KOPT-K1 (cell line): ENCODE results near the gene VWC2.

Source experiments
- H3K27ac ChIP-seq: fragments of 200-600 bp; sonication (generic); 2 replicates; pipeline ENCODE4 v1.5.1; 2016; ENCODE audit warnings: antibody characterized with exemption, mild to moderate bottlenecking, low read depth, low read length; ENCODE audit not compliant: poor library complexity, severe bottlenecking
- H3K36me3 ChIP-seq: fragments of 200-600 bp; sonication (generic); 2 replicates; pipeline ENCODE4 v1.5.1; 2017; ENCODE audit warnings: antibody characterized with exemption, mild to moderate bottlenecking, low read length, moderate library complexity; ENCODE audit not compliant: insufficient read depth
- H3K9me3 ChIP-seq: fragments of 200-600 bp; sonication (generic); 2 replicates; pipeline ENCODE4 v1.5.1; 2017; ENCODE audit warnings: antibody characterized with exemption, low read length, mild to moderate bottlenecking; ENCODE audit not compliant: insufficient read depth, poor library complexity, severe bottlenecking

The VWC2 gene

DNA sequence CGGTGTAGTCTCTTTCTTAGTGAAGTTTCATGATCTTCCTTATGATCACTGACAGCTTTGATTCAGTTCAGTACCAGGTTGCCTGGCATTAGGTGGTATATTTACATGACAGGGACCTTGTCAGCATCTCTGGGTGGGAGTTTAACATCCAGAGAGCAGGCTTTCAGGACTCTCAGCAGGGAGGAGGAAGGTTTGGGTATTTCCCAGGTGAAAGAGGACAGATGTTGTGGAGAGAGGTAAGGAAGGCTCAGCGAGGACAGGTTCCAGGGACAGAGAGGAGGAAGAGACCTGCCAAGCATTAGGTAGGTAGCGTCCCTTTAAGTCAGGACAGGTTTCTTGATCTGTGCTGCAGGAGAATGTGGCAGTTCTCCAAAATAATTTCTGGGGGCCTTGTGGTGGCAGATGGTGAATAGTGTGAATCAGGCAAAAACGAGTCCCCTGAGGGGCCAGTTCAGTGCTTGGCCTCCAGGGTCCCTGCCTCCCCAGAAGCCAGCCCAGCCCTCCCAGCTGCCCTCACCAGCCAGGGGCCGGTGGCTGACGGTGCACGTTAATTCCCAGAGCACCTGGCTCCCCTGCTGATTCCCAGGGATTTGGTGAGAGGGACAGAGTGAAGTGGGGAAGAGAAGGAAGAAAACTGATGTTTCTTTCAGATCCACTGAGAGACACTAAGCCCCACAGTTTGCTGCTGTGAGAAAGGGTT lies 82.0 kb downstream of the VWC2 start:
- Histone ChIP-seq H3K27ac (no peak overlapping the region), H3K36me3 (no peaks in the 10 kb centered on the region), H3K9me3 (no peaks in the 10 kb centered on the region)

DNA sequence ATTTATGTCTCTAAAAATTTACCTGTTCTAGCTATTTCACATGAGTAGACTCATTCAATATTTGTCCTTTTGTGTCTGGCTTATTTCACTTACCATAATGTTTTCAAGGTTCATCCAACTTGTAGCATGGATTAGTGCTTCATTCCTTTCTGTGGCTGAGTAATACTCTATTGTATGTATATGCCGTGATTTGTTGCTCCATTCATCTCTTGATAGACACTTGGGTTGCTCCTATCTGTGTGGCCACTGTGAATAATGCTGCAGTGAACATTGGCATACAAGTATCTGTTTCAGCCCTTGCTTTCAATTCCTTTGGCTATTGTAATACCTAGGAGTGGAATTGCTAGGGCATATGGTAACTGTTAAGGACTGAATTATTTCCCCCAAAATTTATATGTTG lies 86.9 kb downstream of the VWC2 start:
- no peaks in the 10 kb centered on the region for H3K9me3 ChIP-seq
- no peaks in the 10 kb centered on the region for H3K36me3 ChIP-seq
- no peak overlapping the region for H3K27ac ChIP-seq

DNA sequence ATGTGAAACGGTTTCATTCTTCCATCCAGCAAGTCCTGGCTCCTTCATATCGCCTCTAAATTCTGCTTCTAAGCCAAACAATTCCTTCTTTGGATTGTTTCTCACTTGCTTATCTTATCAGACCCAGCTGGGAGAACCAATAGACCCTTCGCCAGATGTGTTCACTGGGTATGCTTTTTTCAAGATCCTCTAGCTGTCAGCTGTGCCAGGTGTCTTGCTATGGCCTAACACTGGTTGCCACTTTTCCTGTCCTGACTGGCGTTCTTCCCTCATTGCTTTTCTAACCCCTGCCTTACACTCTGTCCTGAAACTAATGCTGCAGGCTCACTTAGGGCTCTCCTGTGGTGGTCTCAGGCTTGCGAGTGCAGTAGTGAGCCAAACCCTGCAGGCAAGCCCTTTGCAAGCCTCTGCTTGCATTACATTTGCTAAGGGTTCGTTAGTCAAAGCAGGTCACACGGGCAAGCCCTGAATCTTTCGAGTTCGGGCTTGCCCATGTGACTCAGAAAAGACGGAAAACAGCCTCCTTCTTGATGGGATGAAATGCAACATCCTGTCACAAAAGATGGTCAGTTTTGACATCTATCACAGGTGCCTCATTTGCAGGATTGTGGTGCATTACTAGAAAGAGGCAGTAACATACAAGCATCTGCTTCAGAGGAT lies 92.8 kb downstream of the VWC2 start:
- H3K36me3 ChIP-seq = no peaks in the 10 kb centered on the region
- no peaks in the 10 kb centered on the region for H3K9me3 ChIP-seq
- no peak overlapping the region for H3K27ac ChIP-seq

DNA sequence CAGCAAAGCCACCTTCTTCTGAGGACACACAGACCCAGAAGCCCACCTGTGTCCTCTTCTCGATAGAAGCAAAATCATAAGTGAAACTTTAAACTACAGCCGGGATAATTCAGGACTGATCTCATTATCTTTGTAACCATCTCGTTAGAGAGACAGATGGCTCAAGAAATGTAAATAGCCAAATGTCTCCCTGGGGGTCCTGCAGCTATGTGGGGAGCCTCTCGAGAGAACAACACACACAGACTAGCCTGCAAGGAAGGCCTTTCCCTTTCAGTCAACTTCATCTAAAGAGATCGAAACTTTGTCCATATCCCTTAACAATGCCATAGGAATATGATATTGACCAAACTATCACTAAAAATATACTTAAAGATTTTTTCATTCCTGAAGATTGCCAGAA lies 93.5 kb downstream of the VWC2 start:
- H3K27ac ChIP-seq = no peak overlapping the region
- no peaks in the 10 kb centered on the region for H3K36me3 ChIP-seq
- no peaks in the 10 kb centered on the region for H3K9me3 ChIP-seq

DNA sequence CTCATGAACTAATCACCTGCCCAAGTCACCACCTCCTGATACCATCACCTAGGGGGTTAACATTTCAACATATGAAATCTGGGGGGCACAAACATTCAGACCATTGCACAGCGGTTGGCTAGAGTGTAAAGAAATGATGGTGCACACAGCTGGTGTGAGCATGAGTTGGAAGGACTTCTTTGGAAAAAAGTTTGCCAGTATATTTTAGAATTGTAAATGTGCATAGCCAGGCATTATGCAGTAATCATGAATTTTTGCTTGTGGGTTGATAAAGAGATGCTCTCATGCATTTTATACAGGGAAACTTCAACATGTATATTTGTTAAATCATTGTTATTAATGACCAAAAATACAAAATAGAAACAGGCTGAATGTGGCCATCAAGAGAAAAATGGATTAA lies 100.0 kb downstream of the VWC2 start:
- Histone ChIP-seq H3K27ac (no peak overlapping the region), H3K9me3 (no peaks in the 10 kb centered on the region), H3K36me3 (no peaks in the 10 kb centered on the region)

DNA sequence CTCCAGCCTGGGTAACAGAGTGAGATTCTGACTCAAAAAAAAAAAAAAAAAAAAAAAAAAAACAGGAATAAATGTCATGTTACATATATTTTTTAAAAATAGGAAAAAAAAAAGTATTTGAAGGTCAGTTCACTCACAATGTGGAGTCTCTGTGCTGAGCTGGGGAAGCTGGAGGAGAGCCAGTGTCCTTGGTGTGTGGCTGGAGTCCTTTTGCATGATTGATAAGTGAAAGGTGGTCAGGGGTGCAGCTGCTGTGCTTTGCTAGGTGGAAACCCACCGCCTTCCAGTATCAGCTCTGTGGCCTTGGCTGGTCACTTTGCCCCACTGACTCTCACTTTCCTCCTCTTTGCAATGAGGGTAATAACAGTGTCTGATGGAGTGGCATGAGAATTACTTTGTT lies 101.9 kb downstream of the VWC2 start:
- H3K36me3 ChIP-seq = no peaks in the 10 kb centered on the region
- H3K27ac ChIP-seq = no peak overlapping the region
- H3K9me3 ChIP-seq = no peaks in the 10 kb centered on the region

DNA sequence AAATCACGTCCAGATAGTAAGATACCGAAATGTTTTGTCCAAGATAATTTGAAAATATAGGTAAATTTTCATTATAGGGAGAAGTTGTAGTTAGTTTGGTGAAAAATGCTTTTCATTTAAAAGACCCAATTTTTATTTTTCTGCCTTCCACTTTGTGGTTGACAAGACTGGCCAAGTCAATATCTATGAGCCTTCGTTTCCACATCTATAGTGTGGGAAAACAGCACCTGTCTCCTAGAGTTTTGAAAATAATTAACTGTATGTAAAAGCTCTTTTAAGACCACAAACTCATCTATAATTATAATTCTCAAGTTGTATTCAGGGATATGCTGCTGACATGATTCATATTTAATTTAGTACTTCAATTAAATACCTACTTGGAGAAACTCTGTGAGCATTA lies 102.8 kb downstream of the VWC2 start:
- Histone ChIP-seq H3K27ac (no peak overlapping the region), H3K36me3 (no peaks in the 10 kb centered on the region), H3K9me3 (no peaks in the 10 kb centered on the region)

DNA sequence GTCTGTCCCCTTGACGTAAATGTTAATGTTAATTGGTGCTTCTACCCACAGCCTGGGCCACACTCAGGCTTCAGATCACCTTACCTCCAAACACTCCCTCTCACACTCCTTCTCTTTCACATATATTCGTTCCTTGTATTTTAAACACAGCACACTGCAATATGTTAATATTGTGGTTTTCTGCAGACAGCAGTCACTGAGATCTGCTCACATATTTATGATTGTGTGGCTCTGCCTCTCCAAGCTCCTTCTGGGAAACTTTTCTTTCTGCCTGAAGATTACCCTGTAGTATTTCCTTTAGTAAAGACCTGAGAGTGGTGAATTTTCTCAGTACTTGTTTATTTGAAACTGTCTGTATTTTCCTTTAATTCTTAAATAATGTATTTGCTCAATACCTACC lies 104.7 kb downstream of the VWC2 start:
- Histone ChIP-seq H3K27ac (no peak overlapping the region), H3K9me3 (no peaks in the 10 kb centered on the region), H3K36me3 (no peaks in the 10 kb centered on the region)

DNA sequence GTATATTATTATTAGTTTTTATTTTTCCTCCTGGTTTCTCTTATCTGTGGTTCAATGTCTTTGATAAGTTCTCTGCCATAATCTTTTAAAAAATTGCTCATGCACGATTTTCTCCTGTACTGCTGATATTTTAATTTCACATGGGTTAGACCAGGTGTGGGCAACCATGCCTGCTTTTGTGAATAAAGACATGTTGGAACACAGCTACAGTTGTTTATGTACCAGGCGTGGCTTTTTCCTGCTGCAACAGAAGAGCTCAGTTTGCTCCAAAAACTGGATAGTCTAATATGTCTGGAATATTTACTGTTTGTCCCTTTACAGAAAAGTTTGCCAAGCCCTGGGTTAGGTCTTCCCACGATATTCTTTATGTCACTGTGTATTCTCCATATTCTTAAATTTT lies 105.2 kb downstream of the VWC2 start:
- H3K36me3 ChIP-seq = no peaks in the 10 kb centered on the region
- no peak overlapping the region for H3K27ac ChIP-seq
- H3K9me3 ChIP-seq = peaks cover under 1% of the 10 kb centered on the region

DNA sequence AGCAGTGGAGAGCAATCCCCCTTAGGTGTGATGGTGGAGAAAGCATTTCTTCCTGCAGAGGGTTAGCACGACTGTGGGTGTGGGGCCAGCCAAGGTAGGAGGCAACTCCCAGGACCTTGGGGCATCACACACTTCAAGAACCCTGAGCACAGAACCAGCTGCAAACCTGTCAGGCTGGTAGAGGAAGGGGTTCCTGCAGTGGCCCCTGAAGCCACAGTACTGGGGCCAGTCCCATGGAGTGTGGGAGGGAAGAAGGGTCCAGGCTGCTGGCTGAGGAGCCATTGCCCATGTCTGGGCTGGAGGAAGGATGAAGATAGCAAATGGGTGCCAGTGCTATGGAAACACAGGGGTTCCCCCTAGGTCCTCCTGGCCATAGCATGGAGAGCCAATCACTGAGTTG lies 110.5 kb downstream of the VWC2 start:
- Histone ChIP-seq H3K27ac (no peak overlapping the region), H3K9me3 (peaks cover 10% of the 10 kb centered on the region), H3K36me3 (no peaks in the 10 kb centered on the region)

DNA sequence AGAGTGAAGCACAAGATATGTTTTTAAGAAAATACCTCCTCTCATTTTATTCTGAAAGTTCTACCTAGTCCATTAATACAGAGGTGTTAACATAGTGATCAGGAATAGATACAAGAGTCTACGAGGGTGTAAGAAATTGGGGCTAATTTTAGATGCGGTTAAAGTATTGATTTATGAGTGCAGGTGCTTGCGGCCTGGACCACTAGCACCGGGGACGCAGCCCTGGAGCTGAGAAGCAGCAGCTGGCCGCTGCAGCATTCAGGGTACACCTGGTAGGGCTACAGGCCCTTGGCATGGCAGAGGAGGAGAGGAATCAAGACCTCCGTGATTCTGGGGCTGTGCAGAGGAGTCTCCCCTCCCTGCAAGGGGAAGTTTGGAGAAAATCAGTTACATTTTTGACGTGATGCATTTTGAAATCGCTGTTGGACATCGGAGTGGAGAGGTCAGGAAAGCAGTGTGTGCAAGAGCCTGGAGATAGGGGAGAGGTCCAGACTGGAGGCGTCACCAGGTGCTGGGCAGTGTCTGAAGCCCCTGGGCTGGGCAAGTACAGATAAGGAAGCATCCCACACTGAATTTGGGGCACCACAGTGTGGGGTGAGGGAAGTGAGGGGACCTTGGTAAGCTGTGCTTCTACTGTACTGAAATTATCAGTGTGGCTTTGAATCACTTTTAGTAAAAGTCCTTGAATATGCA lies 112.3 kb downstream of the VWC2 start:
- no peak overlapping the region for H3K27ac ChIP-seq
- no peaks in the 10 kb centered on the region for H3K36me3 ChIP-seq
- H3K9me3 ChIP-seq = peaks cover 10% of the 10 kb centered on the region

DNA sequence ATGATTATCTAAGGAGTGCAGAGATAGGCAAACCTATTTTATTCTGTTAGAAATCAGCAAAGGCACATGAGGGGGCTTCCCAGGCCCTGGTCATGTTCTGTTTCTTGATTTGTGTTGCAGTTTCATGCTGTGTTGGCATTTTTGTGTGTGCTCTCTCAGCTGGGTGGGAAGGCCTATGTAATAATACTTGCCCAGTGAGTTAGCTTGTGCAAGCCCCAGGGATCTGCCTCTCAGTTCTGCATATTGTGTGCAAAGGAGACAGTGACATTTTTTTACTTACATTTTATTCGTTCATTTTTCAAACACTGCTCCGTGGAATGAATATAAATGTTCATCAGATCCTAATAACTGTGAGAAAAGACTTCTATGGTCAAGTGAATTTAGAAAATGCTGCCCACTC lies 119.0 kb downstream of the VWC2 start:
- no peaks in the 10 kb centered on the region for H3K9me3 ChIP-seq
- no peak overlapping the region for H3K27ac ChIP-seq
- H3K36me3 ChIP-seq = no peaks in the 10 kb centered on the region

DNA sequence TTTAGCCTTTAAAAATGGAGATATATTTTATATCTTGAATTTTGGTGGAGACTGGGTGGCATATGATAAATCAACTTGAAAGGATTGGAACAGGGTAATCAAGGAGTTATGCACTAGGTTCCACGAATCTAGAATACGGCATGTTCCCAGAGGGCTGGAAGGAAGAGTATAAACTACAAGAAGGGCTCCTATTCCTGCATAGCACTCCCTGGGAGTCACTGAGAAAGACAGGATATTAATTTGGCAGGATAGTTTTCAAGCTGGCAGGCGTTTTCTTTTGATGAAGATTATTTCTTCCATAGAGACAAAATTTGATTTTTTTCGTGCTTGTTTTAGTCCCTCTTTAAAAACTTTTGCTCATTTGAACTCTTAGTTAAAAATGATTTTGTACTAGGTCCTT lies 119.7 kb downstream of the VWC2 start:
- no peaks in the 10 kb centered on the region for H3K36me3 ChIP-seq
- H3K27ac ChIP-seq = no peak overlapping the region
- H3K9me3 ChIP-seq = no peaks in the 10 kb centered on the region

DNA sequence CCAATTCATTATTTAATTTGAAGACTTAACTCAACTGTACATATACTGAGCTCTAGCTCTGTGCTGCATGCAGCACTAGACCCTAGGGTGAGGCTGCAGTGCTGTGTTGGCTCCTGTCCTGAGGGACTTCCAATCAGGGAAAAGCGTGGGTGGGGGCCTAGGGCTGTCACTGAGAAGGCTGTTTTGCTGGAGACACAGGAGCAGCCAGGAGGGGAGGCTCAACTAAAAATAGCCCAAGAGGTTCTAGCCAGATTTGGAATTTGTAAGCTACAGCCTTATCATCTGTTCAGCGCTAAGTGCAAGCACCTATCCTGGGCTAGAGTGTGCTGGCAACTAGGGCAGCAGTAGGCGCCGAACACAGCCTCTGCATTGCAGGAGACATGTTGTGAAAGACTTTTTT lies 121.1 kb downstream of the VWC2 start:
- no peaks in the 10 kb centered on the region for H3K9me3 ChIP-seq
- H3K36me3 ChIP-seq = no peaks in the 10 kb centered on the region
- H3K27ac ChIP-seq = no peak overlapping the region

DNA sequence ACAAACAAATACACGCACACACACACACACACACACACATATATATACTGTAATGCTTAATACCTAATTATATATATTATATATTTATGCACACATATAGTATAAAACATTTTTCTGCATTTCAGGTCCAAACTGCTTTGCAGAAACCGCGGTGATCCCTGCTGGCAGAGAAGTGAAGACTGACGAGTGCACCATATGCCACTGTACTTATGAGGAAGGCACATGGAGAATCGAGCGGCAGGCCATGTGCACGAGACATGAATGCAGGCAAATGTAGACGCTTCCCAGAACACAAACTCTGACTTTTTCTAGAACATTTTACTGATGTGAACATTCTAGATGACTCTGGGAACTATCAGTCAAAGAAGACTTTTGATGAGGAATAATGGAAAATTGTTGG lies 138.5 kb downstream of the VWC2 start:
- H3K9me3 ChIP-seq = no peaks in the 10 kb centered on the region
- H3K27ac ChIP-seq = no peak overlapping the region

DNA sequence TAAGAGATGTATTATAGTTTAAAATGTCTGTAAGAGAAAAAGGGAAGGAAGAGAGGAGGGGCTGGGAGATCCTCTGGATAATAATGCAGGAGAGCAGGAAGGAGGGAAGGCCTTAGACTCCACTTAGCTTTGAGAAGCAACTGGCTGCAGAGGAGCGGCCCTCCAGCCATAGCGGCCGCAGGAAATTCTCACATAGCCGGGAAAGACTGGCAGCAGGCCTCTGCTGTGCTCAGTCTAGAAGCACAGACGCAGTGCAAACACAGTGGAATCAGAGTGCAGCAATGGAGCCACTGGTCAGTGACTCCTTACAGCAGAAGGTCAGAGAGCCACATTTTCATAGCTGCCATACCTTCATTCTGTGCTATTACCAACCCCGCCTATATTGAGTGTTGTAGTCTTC lies 153.3 kb downstream of the VWC2 start:
- Histone ChIP-seq H3K36me3 (no peaks in the 10 kb centered on the region), H3K9me3 (peaks cover 12% of the 10 kb centered on the region), H3K27ac (no peak overlapping the region)

More for the DNA sequence above, 138.5 kb downstream of the VWC2 start:
- H3K36me3 ChIP-seq = no peaks in the 10 kb centered on the region
